Measurements from ENCODE around the gene LHX1. TPM values are rescaled to one million over a fixed set of nuclear protein-coding genes. Genes with fewer than 3 reads are reported as not detected.

LHX1 gene
- total and polyA plus RNA-seq, 12 donors: 0.11 TPM; not detected in 11

- WGBS, 2 donors: 78 to 84% methylated on average over 7 of the region's 7 CpGs
- intact Hi-C loops (cut with DNase I): no loop called here
Observed at GRCh38 chr17:36919407-36919968, 17.8 kb upstream of the LHX1 start.

GRCh38 chr17:36920032-36921005 lies 17.0 kb upstream of the LHX1 start:
- H3K4me3 ChIP-seq: no peak overlapping the region
- peaks cover 3 to 77% (median 67%) of the 10 kb centered on the region in 7 donors for H3K27me3 ChIP-seq
- no peak for TF ChIP-seq CTCF (IDR thresholded peaks at IDR 0.05)
- H3K36me3 ChIP-seq: no peaks in the 10 kb centered on the region
- no peak for DNase-seq
- H3K27ac ChIP-seq: no peak overlapping the region
- WGBS, 2 donors: 35 to 37% methylated on average over 18 of the region's 18 CpGs
- H3K4me1 ChIP-seq: no peaks in the 10 kb centered on the region
- intact Hi-C loops (cut with DNase I): no loop called here
- no peaks in the 10 kb centered on the region for H3K9me3 ChIP-seq
- ATAC-seq: no peak

More at GRCh38 chr17:36919407-36919968, 17.8 kb upstream of the LHX1 start:
- DNase-seq (no peak), ATAC-seq (no peak)
- Histone ChIP-seq H3K9me3 (no peaks in the 10 kb centered on the region), H3K27me3 (peaks cover 3 to 78% (median 65%) of the 10 kb centered on the region in 7 donors), H3K27ac (no peak overlapping the region), H3K36me3 (no peaks in the 10 kb centered on the region), H3K4me3 (no peak overlapping the region), H3K4me1 (no peaks in the 10 kb centered on the region)
- no peak for TF ChIP-seq CTCF (IDR thresholded peaks at IDR 0.05)

- Histone ChIP-seq H3K9me3 (no peaks in the 10 kb centered on the region), H3K27ac (no peak overlapping the region), H3K4me3 (no peak overlapping the region), H3K4me1 (no peaks in the 10 kb centered on the region), H3K36me3 (no peaks in the 10 kb centered on the region), H3K27me3 (peaks cover 3 to 83% (median 76%) of the 10 kb centered on the region in 7 donors)
- TF ChIP-seq CTCF (IDR thresholded peaks at IDR 0.05): no peak
- 61 to 69% methylated on average over 7 of the region's 7 CpGs for WGBS, 2 donors
- no peak for DNase-seq
- no peak for ATAC-seq
- intact Hi-C loops (cut with DNase I): no loop called here
Observed at GRCh38 chr17:36921095-36921851, 16.0 kb upstream of the LHX1 start.

- H3K4me1 ChIP-seq: no peaks in the 10 kb centered on the region
- intact Hi-C loops (cut with DNase I): no loop called here
- ATAC-seq (no peak), DNase-seq (no peak)
- no peaks in the 10 kb centered on the region for H3K36me3 ChIP-seq
- no peak overlapping the region for H3K27ac ChIP-seq
- no peak for TF ChIP-seq CTCF (IDR thresholded peaks at IDR 0.05)
- H3K9me3 ChIP-seq: no peaks in the 10 kb centered on the region
- H3K4me3 ChIP-seq: no peak overlapping the region
- H3K27me3 ChIP-seq: peaks cover 3 to 92% (median 85%) of the 10 kb centered on the region in 7 donors
Observed at GRCh38 chr17:36922175-36922574, 15.1 kb upstream of the LHX1 start.

All from heart right ventricle (tissue), 16 donors.